Activated gamma-delta T cell (primary cell): Measurements from ENCODE around the gene ZFYVE28.

ENCODE experiments used
- DNase-seq: peaks from one replicate; lab custom pipeline; 2025; lab: John Stamatoyannopoulos, UW

Gene ZFYVE28

GRCh38 chr4:2353222-2354107 is 65.0 kb downstream of the ZFYVE28 start:
- DNase-seq = no peak

- DNase-seq = no peak
These were observed 65.7 kb downstream of the ZFYVE28 start for GRCh38 chr4:2352729-2353221.

GRCh38 chr4:2352171-2352570 is 66.3 kb downstream of the ZFYVE28 start:
- DNase-seq = no peak

DNA sequence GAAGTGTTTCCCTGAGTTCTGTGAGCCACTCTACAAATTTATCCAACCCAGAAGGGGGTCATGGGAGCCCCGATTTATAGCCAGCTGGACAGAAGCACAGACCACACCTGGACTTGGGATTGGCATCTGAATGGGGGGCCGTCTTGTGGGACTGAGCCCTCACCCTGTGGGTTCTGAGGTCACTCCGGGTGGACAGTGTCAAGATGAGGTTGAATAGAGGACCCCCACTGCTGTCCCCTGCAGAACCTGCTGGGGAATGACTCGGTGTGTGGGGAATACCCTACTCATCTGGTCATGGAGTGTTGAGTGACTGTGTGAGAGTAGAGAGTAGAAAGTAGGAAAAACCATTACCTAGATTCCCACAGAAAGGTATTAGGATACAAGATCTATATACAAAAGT is 67.5 kb downstream of the ZFYVE28 start:
- DNase-seq = no peak

- DNase-seq = no peak
These were observed 69.7 kb downstream of the ZFYVE28 start for GRCh38 chr4:2348786-2349185.

DNA sequence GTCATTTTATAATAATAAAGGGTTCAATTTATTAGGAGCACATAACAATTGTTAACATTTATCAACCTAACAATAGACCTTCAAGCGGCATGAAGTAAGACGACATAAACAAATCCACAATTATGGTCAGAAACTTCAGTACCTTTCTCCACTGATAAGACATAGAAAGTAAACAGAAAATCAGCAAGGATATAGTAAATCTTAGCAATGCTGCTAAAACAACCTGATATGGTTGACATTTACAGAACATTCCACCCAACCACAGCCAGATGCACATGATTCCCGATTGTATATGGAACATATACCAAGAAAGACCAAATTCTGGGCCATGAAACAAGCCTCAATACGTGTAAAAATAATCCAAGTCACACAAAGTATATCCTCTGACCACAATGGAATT is 71.3 kb downstream of the ZFYVE28 start:
- DNase-seq = no peak

- DNase-seq = no peak
These were observed 75.0 kb downstream of the ZFYVE28 start for GRCh38 chr4:2343476-2343875.

DNA sequence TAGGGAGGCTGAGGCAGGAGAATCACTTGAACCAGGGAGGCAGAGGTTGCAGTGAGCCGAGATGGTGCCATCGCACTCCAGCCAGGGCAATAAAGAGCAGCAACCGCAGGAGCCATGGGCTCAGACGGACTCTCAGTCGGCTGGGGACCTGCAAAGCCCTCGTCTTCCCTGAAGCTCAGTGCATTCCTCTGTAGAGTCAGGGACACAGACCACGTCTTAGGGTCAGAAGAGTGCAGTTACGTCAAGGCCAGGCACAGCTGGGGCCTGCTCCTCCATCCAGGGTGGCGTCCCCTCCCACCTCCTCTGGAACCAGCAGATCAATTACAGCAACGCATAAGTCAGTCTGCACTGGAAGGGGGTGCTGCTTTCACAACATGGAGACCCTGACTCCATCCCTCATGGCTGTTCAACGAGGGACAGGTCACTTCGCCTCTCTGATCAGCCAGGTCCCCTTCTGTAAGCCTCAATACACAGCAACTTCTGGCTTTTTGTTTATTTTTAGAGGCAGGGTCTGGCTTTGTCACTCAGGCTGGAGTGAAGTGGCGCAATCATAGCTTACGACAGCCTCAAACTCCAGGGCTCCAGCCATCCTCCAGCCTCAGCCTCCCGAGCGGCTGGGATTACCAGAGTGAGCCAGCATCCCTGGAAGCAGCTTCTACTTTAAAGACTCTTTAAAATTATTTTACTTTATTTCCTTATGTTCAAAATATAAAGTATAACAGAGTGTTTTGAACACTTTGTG is 76.4 kb downstream of the ZFYVE28 start:
- DNase-seq = no peak

DNA sequence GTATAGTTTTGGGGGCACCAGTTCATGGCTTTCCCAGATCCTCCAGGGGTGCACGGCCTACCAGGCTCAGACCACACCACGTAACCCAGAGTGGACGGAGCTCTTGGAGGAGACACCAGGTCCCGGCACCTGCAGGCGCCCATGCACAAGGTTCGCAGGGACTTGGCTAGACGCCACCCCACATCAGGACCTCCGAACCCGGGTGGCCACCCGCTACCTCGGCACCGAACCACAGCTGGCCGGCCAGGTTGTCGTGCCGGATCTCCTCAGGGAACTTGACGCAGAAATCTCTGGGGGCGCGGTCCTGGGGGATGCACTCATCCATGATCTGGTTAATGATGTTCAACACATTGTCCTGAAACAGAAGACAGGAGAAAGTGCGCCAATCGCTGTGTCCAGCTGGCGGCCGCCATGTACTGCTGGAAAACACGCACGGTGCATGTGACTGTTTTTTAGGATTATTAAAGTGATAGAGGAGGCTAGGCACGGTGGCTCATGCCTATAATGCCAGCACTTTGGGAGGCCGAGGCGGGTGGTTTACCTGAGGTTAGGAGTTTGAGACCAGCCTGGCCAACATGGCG is 77.1 kb downstream of the ZFYVE28 start:
- DNase-seq = no peak

DNA sequence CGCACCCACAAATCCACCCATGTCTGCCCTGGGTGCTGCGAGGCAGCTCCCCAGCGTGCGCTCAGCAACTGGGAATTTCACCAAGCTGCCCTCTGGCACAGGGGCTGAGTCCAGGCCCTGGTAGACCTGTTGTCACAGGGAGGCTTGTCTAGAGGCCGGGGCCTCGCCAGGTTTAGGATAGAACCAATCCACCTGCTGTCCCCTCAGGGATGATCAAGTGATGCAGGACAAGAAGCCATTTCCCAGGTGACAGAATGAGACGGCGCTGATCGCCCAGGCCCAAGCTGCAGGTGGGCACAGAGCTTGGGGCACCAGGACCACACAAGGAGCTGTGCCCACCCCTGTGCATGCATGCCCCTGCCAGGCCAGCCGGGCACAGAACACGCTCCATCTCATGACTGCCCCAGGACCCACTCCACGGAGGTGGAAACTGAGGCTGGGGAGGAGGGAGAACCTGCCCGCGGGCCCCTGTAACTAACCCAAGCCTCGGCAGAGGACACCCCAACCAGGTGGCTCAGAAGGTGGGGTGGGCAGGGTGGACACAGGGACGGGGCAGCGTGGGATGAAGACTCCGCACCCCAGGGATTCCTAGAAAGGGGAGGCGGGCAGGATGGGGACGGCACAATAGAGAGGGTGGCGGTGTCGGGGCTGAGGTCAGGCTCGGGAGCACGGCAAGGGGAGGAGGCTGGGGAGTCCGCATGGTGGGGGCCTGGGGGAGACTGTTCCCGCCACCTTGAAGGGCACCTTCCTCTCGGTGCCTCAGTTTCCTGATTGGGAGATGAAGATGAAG is 78.0 kb downstream of the ZFYVE28 start:
- no peak for DNase-seq

- DNase-seq = no peak
These were observed 78.8 kb downstream of the ZFYVE28 start for GRCh38 chr4:2339458-2340271.

DNA sequence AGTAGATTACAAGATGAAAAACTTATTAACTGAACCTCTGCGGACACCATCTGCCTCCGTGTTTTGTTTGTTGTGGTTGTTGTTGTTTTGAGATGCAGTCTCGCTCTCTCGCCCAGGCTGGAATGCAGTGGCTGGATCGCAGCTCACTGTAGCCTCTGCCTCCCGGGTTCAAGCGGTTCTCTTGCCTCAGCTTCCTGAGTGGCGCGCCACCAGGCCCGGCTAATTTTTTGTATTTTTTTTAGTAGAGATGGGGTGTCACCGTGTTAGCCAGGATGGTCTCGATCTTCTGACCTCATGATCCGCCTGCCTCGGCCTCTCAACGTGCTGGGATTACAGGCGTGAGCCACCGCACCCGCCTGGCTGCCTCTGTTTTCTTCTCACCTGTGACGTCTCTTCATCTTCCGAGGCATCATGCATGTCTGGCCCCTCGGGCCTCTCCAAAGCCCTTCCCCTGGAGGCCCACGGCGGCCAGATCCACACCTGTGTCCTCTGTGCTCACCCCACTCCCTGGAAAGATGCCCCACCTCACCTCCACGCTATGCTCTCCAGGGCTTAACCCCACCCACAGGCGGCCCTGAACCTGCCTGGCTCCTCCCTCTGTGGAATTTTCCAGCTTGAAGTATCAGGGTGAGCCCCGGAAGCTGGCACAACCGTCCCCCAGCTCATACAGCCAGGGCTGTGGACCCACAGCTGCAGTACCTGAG is 79.5 kb downstream of the ZFYVE28 start:
- DNase-seq = no peak

GRCh38 chr4:2337896-2338295 is 80.5 kb downstream of the ZFYVE28 start:
- DNase-seq = no peak

GRCh38 chr4:2337131-2337723 is 81.2 kb downstream of the ZFYVE28 start:
- DNase-seq = no peak

DNA sequence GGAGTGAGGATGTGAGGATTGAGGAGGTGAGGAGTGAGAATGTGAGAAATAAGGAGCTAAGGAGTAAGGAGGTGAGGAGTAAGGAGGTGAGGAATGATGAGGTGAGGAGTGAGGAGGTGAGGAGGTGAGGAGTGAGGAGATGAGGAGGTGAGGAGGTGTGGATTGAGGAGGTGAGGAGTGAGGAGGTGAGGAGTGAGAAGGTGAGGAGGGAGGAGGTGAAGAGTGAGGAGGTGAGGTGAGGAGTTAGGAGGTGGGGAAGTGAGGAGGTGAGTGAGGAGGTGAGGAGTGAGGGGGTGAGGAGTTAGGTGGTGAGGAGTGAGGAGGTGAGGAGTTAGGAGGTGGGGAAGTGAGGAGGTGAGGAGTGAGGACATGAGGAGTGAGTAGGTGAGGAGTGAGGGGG is 81.8 kb downstream of the ZFYVE28 start:
- DNase-seq = no peak

DNA sequence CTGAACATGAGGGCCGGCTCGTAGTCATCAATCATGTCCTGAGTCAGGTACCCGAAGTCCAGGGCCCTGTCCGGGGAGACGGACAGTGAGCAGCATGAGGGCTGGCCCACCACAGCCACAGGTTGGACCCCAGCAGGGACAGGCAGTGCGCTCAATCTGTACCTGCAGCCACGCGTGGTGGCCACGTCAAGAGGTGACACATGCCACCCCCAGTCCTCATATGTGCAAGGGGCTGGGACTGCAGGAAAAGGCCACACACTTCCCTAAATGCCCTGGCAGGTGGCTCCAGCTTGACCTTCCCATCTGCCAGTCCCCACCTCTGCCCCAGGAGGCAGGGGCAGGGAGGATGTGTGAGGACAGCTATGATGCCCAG is 82.7 kb downstream of the ZFYVE28 start:
- DNase-seq = no peak

DNA sequence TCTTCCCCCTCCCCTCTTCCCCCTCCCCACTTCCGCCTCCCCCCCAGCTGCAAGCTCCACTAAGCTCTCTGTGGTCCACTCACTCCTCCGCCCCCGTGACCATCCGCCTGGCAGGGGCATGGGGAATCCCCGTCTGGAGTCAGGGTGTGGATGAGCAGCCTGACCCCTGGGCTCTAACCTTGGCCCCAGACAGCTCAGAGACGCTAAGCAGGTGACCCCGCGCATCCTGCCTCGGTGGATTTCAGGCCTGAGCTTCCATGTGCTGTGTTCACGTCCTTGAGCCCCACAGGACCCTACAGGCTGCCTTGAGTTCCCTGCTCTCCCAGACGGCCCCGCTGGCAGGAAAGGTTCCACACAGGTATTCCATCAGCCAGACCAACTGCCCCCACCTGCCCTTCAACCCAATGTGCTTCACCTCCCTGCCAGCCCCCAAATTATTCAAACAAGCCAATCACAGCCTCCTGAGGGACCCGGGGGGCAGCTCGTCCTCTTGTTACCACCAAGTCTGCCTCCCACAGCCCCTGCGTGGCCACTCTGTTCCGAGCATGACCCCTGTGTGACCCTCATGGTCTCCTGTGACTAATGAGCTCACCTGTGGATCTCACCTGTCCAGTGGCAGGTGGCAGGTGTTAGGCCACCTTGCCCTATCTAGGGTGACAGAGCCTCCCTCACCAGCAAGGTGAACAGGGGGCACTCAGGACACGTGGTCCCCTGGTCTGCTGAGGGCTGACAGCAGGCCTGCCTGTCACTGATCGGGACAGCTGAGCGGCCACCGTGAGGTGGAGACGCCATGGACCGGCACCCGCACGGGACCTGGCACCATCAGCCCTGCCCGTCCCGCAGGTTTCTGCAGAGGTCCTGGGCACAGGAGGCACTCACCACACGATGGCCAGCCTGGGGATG is 83.4 kb downstream of the ZFYVE28 start:
- DNase-seq = no peak

- no peak for DNase-seq
These were observed 84.4 kb downstream of the ZFYVE28 start for GRCh38 chr4:2333916-2334644.
